ENCODE measurements around the gene KLHL42. TPM values are rescaled to one million over a fixed set of nuclear protein-coding genes. Genes with fewer than 3 reads are reported as not detected.

Gene KLHL42
- total and polyA plus RNA-seq, 2 experiments from 2014 or later, result 13.6 to 24.8 TPM

DNA sequence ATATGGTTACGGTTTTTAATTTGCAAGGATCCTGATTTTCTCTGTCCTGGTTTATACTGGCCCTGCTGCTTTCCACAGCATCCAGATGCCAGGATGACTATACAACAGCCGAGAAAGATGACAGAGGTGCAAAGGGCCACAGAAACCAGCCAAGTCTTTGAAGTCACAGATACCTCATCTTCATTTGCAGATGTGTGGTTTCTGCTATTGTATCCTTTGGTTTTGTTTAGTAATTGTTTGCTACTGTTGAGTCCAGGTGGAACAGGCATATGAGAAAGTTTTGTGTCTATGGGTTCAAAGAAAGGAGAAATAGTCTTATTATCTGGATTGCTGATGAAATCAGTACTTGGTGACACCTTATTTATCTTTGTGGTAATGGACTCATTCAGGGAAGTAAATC lies 17.3 kb upstream of the KLHL42 start:
- H3K4me2 ChIP-seq (ENCODE audit: unreplicated experiment), result no peak overlapping the region
- H3K4me3 ChIP-seq, result no peak overlapping the region
- no peak overlapping the region for H3K9ac ChIP-seq
- no peaks in the 10 kb centered on the region for H3K9me2 ChIP-seq (ENCODE audit: insufficient read depth)
- H3K27ac ChIP-seq, result no peak overlapping the region
- no peaks in the 10 kb centered on the region for H3K9me3 ChIP-seq (ENCODE audit: low read depth)
- no peaks in the 10 kb centered on the region for H4K20me1 ChIP-seq (ENCODE audit: insufficient read depth)
- no peak overlapping the region for H2AFZ ChIP-seq
- no peaks in the 10 kb centered on the region for H3K36me3 ChIP-seq (ENCODE audit: low read depth)
- in situ Hi-C loops (cut with MboI), result no loop called here
- WGBS, 2 experiments (ENCODE audit: low coverage in 1 of 2, low lambda C conversion rate in 2 of 2, missing lambda C conversion rate in 2 of 2), result 68 to 69% methylated on average over 2 of the region's 2 CpGs
- H3K79me2 ChIP-seq (ENCODE audit: insufficient read depth), result no peaks in the 10 kb centered on the region
- TF ChIP-seq EZH2 (IDR thresholded peaks at IDR 0.05; ENCODE audit: insufficient read depth, poor library complexity, severe bottlenecking) (no peak), EZH2phosphoT487 (IDR thresholded peaks at IDR 0.05; ENCODE audit: insufficient read depth, low read depth) (no peak)
- no peak for DNase-seq
- H3K4me1 ChIP-seq (ENCODE audit: insufficient read depth), result no peaks in the 10 kb centered on the region
- no peaks in the 10 kb centered on the region for H3F3A ChIP-seq (ENCODE audit: insufficient read depth)
- H3K27me3 ChIP-seq (replicated peaks; ENCODE audit: insufficient read depth), result no peaks in the 10 kb centered on the region

DNA sequence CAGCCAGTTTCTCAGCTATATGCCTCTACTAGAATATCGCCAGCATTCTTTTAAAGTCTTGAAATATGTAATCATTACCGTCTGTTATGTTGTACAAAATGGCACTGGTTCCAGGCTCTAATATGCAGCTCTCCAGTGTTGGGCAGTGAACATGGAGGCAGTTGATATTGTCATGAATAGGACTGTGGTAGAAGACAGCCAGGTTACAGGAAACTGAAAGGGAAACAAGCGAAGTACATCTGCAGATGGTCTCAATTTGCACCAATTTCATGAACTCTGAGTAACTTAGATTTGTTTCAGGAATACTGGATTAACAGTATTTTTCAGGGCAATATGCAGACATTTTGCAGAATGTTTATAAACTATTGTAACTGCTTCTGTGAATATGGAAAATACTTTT lies 13.4 kb upstream of the KLHL42 start:
- Histone ChIP-seq H3K4me3 (no peak overlapping the region), H3K9me3 (ENCODE audit: low read depth) (no peaks in the 10 kb centered on the region), H3K9ac (no peak overlapping the region), H3K4me1 (ENCODE audit: insufficient read depth) (no peaks in the 10 kb centered on the region), H3K79me2 (ENCODE audit: insufficient read depth) (no peaks in the 10 kb centered on the region), H3K36me3 (ENCODE audit: low read depth) (no peaks in the 10 kb centered on the region), H2AFZ (no peak overlapping the region), H3F3A (ENCODE audit: insufficient read depth) (no peaks in the 10 kb centered on the region), H3K9me2 (ENCODE audit: insufficient read depth) (no peaks in the 10 kb centered on the region), H3K27me3 (replicated peaks; ENCODE audit: insufficient read depth) (no peaks in the 10 kb centered on the region), H4K20me1 (ENCODE audit: insufficient read depth) (no peaks in the 10 kb centered on the region), H3K27ac (no peak overlapping the region), H3K4me2 (ENCODE audit: unreplicated experiment) (no peak overlapping the region)
- DNase-seq, result no peak
- whole genome bisulfite sequencing, 2 experiments (ENCODE audit: low coverage in 1 of 2, low lambda C conversion rate in 2 of 2, missing lambda C conversion rate in 2 of 2), result 68 to 73% methylated on average over 3 of the region's 3 CpGs
- TF ChIP-seq EZH2phosphoT487 (IDR thresholded peaks at IDR 0.05; ENCODE audit: insufficient read depth, low read depth), result no peak
- no peak for TF ChIP-seq EZH2 (IDR thresholded peaks at IDR 0.05; ENCODE audit: insufficient read depth, poor library complexity, severe bottlenecking)
- in situ Hi-C loops (cut with MboI), result no loop called here

DNA sequence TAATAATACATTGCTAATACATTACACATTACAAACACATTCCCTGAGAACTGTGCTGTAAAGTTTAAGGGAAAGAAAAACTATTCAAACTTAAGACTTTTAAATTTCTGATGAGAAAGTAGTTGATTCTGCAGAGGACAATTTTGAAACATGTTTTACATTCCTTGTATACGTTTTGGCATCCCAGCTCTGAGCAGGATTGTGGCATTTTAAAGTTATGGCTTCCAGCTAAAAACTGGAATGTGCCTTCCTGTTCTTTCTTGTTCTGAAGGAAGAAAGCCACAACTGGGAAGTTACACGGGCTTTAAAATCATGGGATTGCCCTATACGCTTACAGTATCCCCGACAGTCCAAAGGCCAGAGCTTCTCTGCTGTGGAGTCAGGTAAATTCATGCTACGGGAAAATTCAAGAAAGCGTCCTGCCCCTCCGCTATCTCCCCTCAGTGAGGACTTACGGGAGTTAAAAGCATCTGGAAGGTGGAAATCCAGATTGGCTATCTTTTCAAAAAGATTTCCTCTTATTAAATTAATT lies 10.8 kb upstream of the KLHL42 start:
- no peak overlapping the region for H3K27ac ChIP-seq
- no peaks in the 10 kb centered on the region for H3K27me3 ChIP-seq (replicated peaks; ENCODE audit: insufficient read depth)
- no peaks in the 10 kb centered on the region for H4K20me1 ChIP-seq (ENCODE audit: insufficient read depth)
- TF ChIP-seq EZH2 (IDR thresholded peaks at IDR 0.05; ENCODE audit: insufficient read depth, poor library complexity, severe bottlenecking) (no peak), EZH2phosphoT487 (IDR thresholded peaks at IDR 0.05; ENCODE audit: insufficient read depth, low read depth) (no peak)
- peaks cover 11% of the 10 kb centered on the region; the same call in 1 of the 2 replicates for H3F3A ChIP-seq (ENCODE audit: insufficient read depth)
- no peaks in the 10 kb centered on the region for H3K9me3 ChIP-seq (ENCODE audit: low read depth)
- H3K36me3 ChIP-seq (ENCODE audit: low read depth), result no peaks in the 10 kb centered on the region
- H3K9me2 ChIP-seq (ENCODE audit: insufficient read depth), result no peaks in the 10 kb centered on the region
- no peak overlapping the region for H2AFZ ChIP-seq
- H3K9ac ChIP-seq, result no peak overlapping the region
- in situ Hi-C loops (cut with MboI), result no loop called here
- H3K4me3 ChIP-seq, result no peak overlapping the region
- WGBS, 2 experiments (ENCODE audit: low coverage in 1 of 2, low lambda C conversion rate in 2 of 2, missing lambda C conversion rate in 2 of 2), result 78 to 84% methylated on average over 8 of the region's 8 CpGs
- peaks cover 13% of the 10 kb centered on the region; the same call in 1 of the 2 replicates for H3K4me1 ChIP-seq (ENCODE audit: insufficient read depth)
- DNase-seq, result no peak
- no peaks in the 10 kb centered on the region for H3K79me2 ChIP-seq (ENCODE audit: insufficient read depth)
- no peak overlapping the region for H3K4me2 ChIP-seq (ENCODE audit: unreplicated experiment)

DNA sequence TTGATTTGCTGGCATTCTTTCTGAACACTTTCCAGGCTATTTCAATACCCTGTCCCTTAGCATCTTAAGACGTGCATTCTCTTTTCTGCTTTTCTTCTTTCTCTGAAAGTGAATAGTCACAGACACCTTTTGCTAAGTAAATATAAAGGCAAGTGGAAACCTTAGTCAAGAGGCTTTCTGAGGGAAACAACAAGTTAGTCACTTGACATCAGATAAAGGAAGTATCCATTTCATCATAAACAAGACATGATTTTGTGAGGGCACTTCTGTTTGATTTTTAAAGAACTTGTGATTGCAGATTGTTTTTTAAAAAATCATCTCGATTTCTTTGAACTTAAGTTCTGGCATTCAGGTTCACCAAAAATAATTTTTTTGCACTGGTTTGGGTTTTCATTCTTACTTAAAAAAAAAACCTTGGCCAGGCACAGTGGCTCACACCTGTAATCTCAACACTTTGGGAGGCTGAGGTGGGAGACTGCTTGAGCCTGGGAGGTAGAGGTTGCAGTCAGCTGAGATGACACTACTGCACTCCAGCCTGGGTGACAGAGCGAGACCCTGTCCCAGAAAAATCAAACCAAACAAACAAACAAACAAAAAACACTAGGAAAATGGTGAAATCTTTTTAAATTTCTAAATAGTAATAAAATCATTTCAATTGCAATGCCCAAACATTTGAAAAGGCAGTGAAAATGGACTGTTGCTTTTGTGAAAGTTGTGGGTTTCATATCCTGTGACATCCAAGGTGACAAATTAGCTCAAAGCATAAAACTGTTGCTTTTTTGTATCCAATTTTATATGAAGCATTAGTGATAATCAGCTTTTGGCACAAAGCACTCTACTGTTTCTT lies 8.3 kb upstream of the KLHL42 start:
- H3K9me3 ChIP-seq (ENCODE audit: low read depth), result no peaks in the 10 kb centered on the region
- H3K79me2 ChIP-seq (ENCODE audit: insufficient read depth), result no peaks in the 10 kb centered on the region
- in situ Hi-C loops (cut with MboI), result no loop called here
- H3F3A ChIP-seq (ENCODE audit: insufficient read depth), result peaks cover 11% of the 10 kb centered on the region; the same call in 1 of the 2 replicates
- TF ChIP-seq EZH2phosphoT487 (IDR thresholded peaks at IDR 0.05; ENCODE audit: insufficient read depth, low read depth) (no peak), EZH2 (IDR thresholded peaks at IDR 0.05; ENCODE audit: insufficient read depth, poor library complexity, severe bottlenecking) (no peak)
- H4K20me1 ChIP-seq (ENCODE audit: insufficient read depth), result no peaks in the 10 kb centered on the region
- H2AFZ ChIP-seq, result no peak overlapping the region
- 96 to 97% methylated on average over 3 of the region's 3 CpGs for whole genome bisulfite sequencing, 2 experiments (ENCODE audit: low coverage in 1 of 2, low lambda C conversion rate in 2 of 2, missing lambda C conversion rate in 2 of 2)
- DNase-seq, result no peak
- H3K4me3 ChIP-seq, result no peak overlapping the region
- H3K4me2 ChIP-seq (ENCODE audit: unreplicated experiment), result no peak overlapping the region
- no peaks in the 10 kb centered on the region for H3K36me3 ChIP-seq (ENCODE audit: low read depth)
- peaks cover 13% of the 10 kb centered on the region; the same call in 1 of the 2 replicates for H3K4me1 ChIP-seq (ENCODE audit: insufficient read depth)
- no peak overlapping the region for H3K27ac ChIP-seq
- no peaks in the 10 kb centered on the region for H3K27me3 ChIP-seq (replicated peaks; ENCODE audit: insufficient read depth)
- H3K9me2 ChIP-seq (ENCODE audit: insufficient read depth), result no peaks in the 10 kb centered on the region
- H3K9ac ChIP-seq, result no peak overlapping the region
